ENCODE measurements around the gene NAXD.

The NAXD gene

DNA sequence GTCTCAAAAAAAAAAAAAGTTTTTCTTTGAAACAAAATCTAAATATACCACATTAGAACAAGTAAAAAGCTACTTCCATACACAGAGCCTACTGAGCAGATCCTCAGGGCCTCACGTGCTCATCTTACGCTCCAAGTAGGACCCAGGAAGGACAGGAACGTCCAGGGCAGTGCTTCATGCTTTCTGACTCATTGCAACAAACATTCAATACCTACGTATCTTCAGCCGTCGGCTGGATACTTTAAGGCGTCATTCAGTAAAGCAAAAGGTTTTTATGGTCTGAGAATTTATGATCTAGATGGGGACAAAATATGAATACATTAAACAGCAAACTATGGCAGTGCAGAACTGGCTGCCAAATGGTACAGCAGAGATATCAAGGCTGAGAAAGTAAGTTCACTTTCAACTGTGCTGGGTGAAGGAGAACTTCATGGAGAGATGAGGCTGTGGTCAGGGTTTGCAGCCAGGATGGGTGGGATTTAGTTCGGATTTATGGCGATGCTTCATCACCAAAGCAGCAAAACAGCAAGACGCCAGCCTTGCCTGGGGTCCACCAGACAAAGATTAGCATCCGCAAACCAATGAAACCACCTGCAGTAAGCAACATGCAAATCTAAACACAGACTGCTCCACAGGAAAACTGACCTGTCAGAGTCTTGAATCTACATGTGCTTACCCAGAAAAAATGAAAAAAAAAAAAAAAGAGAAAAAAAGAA, 70.1 kb downstream of the NAXD start:
- DNase-seq (ENCODE audit: low read depth, low spot score): no peak
- TF ChIP-seq EZH2 (IDR thresholded peaks at IDR 0.05) (no peak), FOXP2 (optimal IDR thresholded peaks at IDR 0.05; ENCODE audit: control extremely low read depth, extremely low read length, insufficient read depth) (no peak), POLR2AphosphoS5 (IDR thresholded peaks at IDR 0.05; ENCODE audit: borderline replicate concordance, low read depth, low read length) (no peak)
- Histone ChIP-seq H3K4me3 (no peak overlapping the region), H3K9me3 (ENCODE audit: low read depth, low read length) (no peaks in the 10 kb centered on the region), H3K9ac (ENCODE audit: insufficient read length) (no peak overlapping the region), H3K27ac (no peak overlapping the region), H3K36me3 (ENCODE audit: insufficient read depth, low read length) (peaks cover 18% of the 10 kb centered on the region; the same call in 1 of the 2 replicates)

- Histone ChIP-seq H3K4me3 (no peak overlapping the region), H3K27ac (no peak overlapping the region), H3K9ac (ENCODE audit: insufficient read length) (no peak overlapping the region), H3K36me3 (ENCODE audit: insufficient read depth, low read length) (peaks cover 11% of the 10 kb centered on the region; the same call in 1 of the 2 replicates), H3K9me3 (ENCODE audit: low read depth, low read length) (no peaks in the 10 kb centered on the region)
- TF ChIP-seq POLR2AphosphoS5 (IDR thresholded peaks at IDR 0.05; ENCODE audit: borderline replicate concordance, low read depth, low read length) (no peak), EZH2 (IDR thresholded peaks at IDR 0.05) (no peak), FOXP2 (optimal IDR thresholded peaks at IDR 0.05; ENCODE audit: control extremely low read depth, extremely low read length, insufficient read depth) (no peak)
- DNase-seq (ENCODE audit: low read depth, low spot score): no peak
These were observed 72.4 kb downstream of the NAXD start for GRCh38 chr13:110687736-110688135.

- no peak for DNase-seq (ENCODE audit: low read depth, low spot score)
- Histone ChIP-seq H3K27ac (no peak overlapping the region), H3K9me3 (ENCODE audit: low read depth, low read length) (no peaks in the 10 kb centered on the region), H3K9ac (ENCODE audit: insufficient read length) (no peak overlapping the region), H3K36me3 (ENCODE audit: insufficient read depth, low read length) (peaks cover 7% of the 10 kb centered on the region; the same call in 1 of the 2 replicates), H3K4me3 (no peak overlapping the region)
- TF ChIP-seq EZH2 (IDR thresholded peaks at IDR 0.05) (no peak), FOXP2 (optimal IDR thresholded peaks at IDR 0.05; ENCODE audit: control extremely low read depth, extremely low read length, insufficient read depth) (no peak), POLR2AphosphoS5 (IDR thresholded peaks at IDR 0.05; ENCODE audit: borderline replicate concordance, low read depth, low read length) (no peak)
These were observed 73.7 kb downstream of the NAXD start for GRCh38 chr13:110689041-110689440.

Measured in SK-N-MC (cell line).